AG08396 (cell line): Measurements from ENCODE around the gene PPM1F.

ENCODE experiments used
- DNase-seq: peaks from one replicate; pipeline ENCODE4 v3.0.0; 2012; ENCODE audit warnings: low spot score, mixed read lengths

Gene PPM1F

DNA sequence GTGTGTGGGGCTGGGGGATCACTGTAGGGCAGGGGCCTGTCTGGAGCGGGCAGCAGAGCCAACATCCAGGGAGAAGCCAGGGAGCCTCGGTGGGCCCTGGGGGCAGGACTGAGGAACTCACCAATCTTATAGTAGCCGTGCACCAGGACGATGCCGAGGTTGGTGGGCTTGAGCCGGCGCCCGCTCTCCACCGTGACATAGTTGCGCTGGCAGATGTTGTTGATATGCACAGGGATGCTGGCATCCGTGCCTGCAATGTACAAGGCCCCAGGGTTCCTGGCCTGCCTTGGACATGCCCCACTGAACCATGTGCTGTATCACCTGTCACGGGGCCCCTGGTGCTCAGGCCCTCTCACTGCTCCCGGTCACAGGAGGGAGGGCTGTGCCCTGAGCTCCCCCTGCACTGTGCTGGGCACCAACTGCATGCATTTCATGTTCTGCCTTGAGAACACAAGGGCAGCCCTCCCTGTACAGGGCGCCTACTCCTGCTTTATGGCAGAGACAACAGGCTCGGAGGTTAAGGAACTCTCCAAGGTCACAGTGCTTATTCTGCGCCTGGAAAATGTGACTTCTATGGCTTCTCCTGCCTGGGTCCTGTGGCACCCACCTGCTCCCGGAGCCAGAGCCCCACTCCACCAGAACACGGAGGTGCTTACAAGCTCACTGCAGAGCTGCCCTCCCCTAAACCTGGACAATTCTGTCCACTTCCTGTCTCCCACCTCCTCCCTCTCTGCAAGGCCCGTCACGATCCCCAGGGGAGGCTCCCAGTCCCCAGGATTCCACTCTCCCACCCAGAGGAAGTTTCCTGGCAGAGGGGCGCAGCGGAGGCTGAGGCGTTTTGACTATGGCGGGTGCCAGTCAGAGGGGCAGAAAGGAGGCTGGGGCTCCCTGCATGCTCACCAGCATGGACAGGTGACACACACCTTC lies 7.8 kb upstream of the PPM1F start:
- DNase-seq: no peak

DNA sequence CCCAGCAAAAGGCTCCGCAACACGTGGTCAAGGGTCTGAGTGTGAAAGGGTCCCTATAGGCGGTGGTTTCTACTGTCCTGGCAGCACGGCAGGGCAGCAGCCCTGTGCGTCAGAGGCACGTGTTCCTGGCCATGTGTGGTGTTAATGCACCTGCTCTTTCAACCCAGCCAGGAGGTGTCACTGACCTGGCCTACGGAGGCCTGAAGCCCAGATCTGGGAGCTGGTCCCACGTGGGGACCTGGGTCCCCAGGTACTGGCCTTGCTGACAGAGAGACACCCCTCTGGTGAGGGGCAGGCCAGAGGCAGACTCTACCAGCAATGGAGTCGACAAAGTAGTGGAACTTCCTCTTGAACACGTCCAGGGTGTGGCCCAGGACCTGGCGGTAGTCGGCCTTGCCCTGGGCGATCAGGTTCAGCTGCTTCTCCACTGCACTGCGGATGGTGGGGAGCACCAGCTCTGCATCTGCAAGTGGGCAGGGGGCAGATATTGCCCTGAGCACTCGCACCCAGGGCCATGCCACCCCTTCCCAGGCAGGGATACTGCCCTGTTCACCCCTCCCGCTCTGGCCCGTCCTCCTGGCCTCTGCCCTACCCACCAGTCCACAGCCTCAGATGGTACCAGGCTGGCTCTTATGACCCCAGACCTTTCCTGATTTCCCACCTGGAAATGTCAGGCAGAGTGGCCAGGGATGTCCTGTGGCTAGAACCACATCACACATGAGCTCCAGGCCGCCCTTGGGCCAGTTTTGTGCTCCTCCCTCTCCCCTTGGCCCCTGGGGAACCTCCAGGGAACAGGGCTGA lies 6.8 kb upstream of the PPM1F start:
- no peak for DNase-seq

DNA sequence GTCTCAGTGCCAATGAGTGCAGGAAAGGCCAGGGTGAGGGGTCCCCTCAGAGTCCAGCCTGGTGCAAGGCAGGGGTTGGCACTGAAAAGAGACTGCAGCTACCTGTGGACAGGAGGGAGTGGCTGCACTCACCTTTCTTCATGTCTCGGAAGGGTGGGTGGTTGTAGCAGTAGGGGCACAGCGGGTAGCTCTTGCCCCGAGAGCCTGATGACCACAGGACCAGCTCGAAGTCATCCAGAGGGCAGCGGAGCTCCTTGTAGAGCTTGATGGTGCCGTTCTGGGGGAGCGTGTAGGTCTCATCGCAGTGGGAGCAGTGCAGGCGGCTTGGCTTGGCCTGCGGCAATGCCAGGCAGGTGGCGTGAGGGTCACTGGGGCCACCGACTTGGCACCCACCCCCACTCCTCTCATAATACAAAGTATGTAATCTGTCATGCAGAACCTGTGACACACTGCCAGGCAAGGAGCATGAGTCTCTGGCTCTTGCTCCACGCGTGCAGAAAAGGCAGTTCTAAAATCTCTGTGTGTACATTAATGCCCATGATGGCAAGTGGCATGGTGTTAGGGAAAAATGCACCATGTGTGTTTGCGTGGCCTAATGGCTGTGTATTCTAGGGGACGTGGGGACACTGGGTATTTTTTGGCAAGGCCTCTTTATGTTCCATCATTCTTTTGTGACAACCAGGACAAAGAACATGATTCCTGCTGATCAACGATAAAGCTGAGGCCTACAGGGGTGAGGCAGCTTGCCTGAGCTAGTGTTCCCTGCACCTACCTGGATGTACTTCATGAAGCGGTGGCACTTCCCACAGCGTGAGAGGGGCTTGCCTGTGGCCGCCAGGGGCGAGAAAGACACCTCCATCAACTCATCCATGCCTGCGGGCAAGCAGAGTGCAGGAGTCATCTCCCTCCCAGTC lies 6.0 kb upstream of the PPM1F start:
- no peak for DNase-seq

DNA sequence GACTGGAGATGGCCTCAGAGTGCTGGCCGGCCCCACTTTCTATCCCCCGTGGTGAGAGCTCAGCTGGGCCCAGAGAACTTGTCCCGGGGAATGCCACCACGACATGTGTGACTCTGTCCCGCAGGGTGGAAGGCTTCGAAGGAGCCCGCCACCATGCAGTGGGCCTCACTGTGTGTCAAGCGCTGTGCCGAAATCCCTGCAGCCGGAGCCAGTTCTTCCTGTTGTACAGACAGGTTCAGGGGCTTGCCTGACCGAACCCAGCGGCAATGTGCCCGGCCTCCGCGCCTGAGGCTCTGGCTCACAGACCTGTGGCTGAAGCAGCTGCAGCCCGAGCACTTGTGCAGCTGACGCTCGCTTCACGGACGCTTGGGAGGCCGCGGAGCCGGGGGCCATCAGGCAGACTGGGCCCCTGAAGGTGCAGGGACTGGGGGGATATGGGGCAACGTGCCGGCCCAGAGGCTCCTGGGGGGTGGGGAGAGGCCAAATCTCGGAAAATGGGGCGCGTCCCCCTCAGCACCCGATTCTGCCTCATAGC lies 650 bp downstream of the PPM1F start:
- peak; percentile 52 for DNase-seq

DNA sequence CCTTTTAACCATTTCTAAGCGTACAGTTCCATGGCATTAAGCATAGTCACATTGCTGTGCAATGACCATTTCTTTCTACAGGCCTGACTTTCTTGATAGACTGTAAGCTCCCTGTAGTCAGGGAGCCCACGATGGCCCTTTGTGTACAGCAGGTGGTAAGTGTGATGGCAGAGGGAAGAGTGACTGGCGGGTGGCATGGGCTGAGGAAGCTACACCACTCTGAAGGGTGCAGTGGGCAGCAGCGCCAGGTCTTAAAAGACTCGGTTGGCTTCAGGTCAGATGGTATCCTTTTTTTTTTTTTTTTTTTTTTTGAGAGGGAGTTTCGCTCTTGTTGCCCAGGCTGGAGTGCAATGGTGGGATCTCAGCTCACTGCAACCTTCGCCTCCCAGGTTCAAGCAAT lies 1.6 kb downstream of the PPM1F start:
- no peak for DNase-seq

DNA sequence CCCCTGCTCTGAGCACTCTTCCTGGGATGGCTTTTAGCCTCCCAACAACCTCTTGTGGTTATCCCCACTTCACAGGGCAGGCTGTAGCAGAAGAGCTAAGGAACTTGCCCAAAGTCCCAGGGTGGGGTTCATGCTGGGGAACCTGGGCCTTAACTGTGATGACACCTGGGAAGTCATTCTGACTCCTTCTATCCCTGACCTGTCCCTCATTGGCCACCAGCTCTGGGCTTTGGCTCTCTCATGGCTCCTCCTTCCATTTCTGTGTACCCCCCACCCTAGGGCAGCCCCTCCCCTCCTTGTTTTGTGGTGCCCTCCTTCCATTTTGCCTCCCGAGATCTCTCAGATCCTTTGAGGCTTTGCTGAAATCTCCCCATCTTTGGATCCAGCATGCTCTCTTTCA lies 2.7 kb downstream of the PPM1F start:
- DNase-seq: no peak

DNA sequence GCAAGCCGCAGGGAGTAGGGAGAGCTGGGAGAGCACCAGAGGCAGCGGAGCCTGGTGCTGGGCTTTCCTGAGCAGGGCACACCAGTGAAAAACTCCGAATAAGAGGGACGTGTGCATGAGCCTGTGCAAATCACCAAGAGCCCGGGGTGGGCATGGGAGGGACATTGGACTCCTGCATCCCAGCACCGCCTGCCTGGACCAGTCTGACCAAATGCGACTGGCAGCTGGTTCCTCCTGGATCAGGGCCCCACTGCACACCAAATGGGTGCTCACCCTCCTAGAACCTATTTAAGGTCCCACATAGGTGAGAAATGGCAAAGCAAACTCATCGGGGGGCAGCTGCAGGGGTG lies 3.1 kb downstream of the PPM1F start:
- no peak for DNase-seq

DNA sequence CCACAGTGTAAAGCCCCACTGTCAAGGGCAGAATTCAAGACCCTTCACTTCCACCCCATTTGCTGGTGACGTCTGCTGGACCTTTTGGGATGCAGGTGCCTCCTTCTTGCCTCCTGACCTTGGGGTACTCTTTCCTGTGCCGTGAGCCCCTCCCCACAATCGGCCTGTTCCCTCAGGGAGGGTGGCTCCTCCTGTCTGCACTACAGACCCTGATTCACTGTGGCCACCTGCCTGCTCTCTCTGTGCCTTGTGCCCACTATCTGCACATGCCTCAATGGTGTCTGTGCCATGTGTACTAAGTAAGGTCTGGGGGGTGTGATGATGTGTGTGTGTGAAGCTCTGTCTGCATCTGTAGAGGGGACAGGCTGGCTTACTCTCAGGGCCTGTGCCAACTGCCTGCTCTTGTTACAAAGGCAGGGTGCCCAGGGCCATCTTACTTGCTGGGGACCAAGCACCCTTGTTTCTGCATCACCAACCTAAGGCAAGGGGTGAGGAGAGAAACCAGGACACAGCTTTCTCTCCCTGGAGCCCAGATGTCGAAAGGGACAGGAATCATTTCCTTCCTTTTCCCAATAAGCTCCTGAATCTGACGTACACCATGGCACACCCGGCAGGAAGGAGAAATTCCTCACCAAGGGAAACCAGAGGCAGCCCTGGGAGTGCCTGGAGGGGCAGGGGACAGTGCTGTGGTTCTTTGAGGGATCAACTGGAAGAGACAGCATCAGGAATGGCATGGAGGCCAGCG lies 3.7 kb downstream of the PPM1F start:
- no peak for DNase-seq

DNA sequence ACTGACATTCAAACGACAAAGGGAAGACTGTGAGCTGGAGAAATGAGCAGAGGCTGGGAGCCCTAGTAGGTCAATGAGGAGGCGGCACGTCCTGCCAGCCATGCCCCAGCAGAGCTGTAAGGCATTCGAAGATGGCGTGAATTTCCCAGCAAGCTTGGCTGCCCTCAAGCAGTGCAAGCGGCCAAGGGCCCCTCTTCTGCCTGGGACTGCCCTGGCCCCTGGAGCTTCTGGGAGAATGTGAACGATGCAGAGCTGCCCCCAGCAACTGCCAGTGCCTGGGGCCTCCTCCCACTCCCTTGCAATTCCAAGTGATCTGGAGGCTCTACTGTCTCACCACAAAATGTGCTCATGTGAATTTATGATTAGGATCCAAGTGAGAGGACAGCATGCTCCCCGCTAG lies 4.3 kb downstream of the PPM1F start:
- no peak for DNase-seq

DNA sequence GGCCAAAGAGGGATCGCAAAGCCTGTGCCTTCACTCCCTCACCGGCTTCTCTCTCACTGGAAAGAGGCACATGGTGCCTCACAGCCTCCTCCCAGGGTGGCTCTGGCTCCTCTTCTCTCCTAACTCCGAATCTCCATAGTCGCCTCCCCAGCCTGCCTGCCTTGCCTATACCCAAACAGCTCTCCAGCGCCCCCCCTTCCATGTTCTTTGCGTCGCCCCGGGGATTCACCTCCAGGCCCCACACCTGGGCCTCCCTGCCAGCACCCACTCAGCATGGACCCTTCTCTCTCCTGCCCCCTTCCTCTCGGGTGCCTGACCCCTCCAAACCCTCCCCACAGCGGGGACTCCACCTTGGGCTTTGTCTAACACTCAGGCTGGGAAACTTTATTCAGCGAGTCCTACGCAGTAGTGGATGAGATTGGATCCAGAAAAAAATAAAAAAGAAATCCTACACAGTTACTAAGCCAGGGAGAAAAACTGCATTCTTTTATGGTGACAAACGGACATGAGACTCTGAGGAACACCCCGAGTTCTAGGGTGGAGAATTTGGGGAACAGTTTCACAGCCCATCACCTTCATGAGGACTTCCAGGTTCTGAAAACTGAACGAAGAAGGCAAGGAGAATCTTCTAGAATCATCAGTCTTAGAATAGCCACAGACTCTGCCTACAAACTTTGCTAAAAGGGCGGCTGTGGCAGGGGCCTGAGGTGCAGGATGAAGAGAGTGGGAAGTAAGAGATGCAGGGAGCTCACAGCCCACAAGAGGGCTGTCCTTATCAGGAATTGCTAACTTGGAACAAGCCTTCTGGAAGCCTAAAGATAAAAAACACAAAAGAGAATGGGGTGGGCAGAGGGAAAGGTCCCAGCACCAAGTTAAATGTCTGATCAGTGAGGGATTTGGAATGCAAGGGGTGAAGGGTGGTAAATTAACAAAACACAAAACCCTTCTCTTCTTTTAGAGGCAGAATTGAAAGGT lies 5.3 kb downstream of the PPM1F start:
- DNase-seq: peak; percentile 55

DNA sequence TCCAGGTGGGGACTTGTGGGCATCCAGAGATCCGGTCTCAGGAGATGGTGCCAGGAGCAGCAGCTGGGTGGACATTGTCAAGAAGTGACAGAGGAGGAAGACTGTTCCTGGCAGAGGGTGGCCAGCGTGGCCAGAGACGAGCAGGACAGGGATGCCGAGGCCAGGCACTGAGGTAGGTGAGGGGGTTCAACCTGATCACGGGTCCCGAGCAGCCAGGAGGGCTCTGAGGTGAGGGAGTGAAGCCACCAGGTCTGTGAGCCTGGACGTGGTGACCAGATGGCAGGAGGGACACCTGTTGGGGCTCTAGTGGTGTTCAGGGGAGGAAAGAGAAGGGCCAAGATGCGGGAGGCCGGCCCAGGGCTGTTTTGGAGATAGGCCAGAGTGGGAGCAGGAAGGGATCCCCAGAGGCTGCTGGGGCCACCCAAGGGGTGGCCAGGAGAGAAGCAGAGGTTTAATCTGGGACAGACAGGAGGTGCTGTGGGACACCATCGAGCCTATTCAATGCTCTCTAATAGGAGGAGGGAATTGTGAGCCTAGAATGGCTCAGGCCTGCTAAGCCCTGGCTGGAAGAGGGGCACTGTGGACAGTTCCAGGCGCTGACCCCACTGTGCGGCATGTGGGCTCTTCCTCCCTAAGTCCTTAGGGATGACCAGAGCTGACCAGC lies 6.3 kb downstream of the PPM1F start:
- DNase-seq: no peak

DNA sequence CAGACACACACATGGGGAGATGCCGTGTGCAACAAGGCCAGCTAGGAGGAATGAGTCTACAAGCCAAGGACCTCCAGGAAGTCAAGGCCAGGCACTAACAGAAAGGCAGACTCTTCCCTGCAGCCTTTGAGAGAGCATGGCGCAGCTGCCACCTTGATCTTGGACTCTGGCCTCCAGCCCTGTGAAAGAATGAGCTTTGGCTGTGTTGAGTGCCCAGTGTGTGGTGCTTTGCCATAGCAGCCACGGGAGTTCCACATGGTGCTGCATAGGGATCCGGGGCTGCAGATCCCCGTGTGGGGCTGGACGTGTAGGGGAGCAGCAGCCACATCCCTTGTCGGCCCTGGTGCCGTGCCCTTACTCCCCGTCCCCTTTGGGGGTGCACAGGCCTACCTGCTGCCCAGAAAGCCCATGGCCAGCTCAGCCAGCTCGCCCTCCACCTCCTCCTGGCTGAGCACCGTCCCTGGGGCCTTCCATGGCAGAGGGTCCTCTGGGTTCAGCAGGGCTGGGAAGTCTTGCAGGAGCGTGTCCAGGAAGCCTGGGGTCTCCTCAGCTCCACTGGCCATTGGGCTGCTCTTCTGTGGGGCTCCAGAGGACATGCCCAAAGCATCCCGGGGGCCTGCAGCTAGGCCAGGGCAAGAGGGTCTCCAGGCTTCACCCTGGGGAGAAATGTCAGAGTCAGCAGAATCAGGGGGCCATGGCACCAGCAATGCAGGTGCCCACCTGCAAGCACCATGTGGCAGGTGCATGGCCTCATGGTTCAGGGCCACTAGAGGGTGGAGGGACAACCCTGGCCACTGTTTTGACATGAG lies 7.0 kb downstream of the PPM1F start:
- no peak for DNase-seq

DNA sequence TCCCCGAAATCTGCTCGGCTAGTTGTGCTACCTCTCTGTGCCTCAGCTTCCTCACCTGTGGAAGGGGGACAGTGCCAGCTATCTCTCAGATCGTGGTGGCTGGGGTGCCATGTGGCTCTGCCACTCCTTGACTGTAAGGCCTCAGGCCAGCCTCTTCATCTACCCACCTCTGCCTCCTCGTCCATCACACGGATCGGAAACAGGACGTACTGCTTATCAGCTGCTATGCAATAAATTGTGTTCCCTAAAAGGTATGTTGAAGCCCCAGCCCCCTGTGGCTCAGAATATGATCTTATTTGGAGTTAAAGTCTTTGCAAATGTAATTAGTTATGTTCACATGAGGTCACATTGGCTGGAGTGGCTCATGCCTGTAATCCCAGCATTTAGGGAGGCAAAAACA lies 7.8 kb downstream of the PPM1F start:
- no peak for DNase-seq

DNA sequence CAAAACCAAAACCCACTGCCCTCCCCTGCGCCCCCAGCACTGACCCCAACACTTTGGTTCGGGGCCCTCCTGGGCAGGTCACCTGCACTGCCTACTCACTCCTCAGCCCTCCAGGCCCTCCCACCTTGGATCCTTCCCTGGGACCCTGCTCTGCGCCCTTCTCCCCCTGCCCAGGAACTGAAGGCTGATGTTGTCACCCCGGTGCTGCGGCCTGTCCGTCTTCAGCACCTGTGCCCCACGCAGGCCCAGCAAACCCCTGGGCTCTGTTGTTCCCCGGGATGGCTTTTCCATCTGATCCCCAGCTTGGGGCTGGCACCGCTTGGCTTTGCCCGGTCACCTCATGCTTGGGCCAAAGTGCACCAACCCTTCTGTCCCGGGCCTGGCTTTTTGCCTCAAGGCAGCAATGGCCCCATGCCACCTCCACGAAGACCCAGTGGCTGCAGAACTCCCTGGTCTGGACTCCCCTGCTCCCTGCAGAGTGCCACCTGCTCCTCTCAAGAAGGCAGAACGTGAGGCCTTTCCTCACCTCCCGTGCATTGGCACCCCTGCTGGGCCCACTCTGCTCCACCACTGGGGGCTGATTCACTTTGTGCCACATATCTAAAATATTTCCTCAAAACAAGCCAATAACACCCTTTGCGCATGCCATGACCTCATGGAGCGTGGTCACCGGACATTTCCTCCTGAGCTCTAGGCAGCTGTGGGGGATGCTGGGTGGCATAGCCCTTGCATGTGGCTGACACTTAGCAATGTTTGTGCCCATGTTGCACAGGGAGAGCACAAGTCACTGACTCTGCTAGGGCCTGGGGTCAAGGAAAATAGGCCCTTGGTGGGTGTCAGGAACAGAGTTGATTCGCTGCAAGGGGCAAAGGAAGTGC lies 8.8 kb downstream of the PPM1F start:
- no peak for DNase-seq

DNA sequence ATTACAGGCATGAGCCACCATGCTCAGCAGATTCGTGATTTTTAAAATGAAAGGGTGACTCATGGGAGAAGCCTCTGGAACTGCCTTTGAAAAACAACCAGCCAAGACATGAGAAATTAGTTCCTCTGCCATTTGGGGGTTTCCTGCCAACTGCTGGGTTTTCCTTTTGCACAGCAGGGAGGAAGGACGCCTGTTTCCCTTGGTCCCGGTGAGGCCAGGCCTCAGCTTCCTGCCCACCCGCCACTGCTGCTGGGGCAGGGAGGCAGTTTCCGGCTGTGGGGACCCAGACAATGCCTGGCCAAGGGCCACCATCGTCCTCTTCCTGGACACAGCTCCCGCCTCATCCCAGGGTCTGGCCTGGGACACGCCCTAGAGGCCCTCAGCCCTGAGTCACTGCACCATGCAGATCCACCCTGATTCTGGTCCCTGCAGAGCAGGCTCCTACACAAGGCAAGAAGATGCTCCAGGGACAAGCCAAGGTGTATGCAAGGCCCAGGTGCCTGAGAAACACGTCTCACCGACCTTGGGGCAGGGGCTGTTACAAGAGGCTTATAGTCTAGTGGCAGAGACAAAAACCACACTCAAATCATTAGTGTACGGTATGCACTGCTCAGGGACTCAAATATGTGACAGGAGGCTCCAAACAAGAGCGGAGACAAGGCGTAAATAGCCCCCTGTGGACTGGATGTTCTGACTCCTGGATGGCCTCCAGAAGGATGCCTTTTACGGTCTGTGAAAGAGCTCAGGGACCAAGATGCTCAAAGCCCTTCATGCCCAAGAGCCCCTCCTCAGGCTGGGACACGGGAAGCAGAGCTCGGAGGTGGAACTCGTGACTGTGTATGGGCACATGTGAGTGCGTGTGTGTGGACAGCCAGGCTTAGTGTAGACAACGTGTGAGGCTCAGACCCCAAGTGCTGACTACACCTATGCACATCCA lies 10.0 kb downstream of the PPM1F start:
- peak; percentile 71 for DNase-seq

DNA sequence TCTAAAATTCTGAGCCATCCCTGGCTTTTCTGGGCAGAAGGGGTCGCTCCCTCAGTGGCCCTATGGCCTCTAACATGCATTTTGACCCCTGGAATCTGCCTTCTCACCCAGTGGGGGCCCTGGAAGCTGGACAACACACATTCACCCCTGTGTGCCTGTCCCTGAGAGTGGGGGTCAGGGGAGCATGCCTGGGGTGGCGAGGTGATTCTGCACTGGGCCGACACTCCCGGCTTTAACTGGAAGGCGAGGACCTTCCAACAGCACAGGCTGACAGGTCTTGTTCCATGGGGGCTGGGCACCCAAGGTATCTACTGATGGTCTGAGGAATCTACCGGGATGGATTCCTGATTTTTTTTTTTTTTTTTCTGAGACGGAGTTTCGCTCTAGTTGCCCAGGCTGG lies 10.7 kb downstream of the PPM1F start:
- no peak for DNase-seq

DNA sequence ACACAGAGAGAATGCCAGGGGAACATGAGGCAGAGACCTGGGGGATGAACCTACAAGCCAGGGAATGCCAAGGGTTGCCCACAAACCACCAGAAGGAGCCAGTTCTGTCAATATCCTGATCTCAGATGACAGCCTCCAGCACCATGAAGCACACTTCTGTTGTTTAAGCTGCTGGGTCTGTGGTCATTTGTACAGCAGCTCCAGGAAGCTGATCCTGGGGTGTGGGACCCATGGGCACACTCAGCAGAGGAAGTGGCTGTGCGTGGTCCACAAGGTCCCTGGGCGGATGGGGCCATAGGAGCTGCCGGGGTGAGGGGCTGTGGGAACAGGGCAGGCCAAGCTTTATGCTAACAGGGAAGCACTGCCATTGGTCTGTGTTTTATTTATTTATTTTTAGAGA lies 12.1 kb downstream of the PPM1F start:
- no peak for DNase-seq
